Activated gamma-delta T cell (primary cell): ENCODE data around the gene SEPTIN1.
A peak's percentile ranks its signal among the peaks of the same experiment; 100 is the strongest.

ENCODE experiments used
- DNase-seq: peaks from one replicate; lab custom pipeline; 2025; lab: John Stamatoyannopoulos, UW

The SEPTIN1 gene

DNA sequence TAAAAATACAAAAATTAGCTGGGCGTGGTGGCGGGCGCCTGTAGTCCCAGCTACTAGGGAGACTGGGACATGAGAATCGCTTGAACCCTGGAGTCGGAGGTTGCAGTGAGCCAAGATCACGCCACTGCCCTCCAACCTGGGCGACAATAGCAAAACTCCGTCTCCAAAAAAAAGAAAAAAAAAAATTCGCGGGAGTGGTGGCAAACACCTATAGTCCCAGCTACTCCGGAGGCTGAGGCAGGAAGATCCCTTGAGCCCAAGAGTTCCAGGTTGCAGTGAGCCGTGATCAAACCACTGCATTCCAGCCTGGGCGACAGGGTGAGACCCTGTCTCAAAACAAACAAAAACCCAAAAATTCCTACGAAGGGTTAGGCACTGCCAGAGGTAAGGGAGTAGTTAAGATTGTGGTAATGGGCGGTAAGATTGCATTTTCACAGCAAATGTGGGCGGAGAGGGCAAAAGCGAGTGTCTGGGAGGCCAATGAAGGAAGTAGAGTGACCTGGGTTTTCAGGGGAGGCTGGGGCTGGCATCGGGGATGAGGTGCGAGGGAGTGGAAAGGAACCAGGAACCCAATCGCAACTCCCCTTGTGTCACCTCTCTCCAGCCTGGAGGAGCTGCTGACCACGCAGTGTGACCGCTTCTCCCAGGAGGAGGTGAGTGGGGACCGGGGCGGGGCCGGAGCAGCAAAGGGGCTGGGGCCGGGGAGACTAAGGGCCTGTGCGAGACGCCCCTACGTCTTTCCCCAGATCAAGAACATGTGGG is 5.1 kb downstream of the SEPTIN1 start:
- DNase-seq, result no peak

DNA sequence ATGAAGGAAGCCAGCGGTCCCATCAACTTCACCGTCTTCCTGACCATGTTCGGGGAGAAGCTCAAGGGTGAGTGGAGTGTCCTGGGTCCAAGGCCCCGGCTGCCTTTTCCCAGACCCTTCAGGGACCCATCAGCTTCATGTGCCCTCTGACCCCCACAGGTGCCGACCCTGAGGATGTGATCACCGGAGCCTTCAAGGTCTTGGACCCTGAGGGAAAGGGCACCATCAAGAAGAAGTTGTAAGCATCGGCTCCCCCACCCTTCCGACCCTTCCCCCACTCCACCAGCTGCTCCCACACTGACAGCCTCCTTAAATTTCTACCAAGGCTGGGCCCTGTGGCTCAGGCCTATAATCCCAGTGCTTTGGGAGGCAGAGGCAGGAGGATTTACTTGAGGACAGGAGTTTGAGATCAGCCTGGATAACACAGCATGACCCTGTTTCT is 5.9 kb downstream of the SEPTIN1 start:
- DNase-seq, result no peak

DNA sequence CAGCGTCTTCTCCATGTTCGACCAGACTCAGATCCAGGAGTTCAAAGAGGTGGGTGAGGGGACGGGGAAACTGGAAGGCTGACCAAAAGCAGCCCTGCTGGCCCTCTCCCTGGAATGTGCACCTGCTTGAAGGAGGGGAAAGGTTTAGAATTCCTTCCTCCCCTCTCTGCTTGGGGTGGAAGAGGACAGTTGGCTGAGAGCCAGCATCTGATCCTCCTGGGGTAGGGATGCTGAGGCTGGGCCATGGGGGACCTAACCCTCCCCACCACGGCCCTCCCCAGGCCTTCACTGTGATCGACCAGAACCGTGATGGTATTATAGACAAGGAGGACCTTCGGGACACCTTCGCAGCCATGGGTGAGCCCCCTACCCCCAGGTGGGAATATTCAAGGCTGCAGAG is 6.5 kb downstream of the SEPTIN1 start:
- no peak for DNase-seq

DNA sequence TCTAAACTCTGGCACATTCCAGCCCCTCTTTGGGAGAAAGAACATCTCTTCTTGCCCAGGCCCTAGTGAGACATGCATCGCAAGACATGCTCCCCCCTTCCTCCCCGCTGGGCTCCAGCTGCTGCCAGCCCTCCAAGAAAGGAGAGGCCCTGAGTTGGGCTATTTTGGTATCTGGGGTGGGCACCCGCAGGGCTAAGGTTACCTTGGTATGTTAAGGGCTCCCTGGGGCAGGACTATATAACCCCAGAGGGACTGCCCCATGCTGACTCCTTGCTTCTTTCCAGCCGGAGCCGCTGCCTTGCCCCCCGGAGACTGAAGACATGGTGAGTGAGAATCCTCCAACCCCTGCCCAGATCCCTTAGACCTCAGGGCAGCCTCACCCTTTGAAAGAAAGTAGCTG is 7.8 kb downstream of the SEPTIN1 start, which contains the start of gene MYL11:
Gene MYL11 (plus strand): TSS at position 265 of the 400 bp plus-strand sequence. CDS start 56 bp downstream, at position 321.
- DNase-seq, result no peak

DNA sequence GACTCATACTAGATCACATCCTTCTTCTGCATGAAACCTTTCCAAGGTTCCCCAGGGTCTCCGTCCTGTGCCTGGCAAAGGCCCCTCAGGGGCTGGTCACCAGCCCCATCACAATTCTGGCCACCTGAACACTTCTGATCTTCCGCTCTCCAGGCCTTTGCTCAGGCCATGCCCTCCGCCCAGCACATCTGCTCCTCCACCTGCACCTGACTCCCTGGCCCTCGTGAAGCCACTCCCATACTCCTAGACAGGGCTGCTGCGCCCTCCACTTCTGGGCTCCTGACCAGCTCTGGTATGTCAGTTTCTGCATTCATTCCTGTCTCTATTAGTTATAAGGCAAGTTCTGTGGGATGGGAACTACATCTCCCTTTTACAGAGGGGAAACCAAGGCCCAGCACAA is 9.6 kb downstream of the SEPTIN1 start:
- DNase-seq, result no peak

DNA sequence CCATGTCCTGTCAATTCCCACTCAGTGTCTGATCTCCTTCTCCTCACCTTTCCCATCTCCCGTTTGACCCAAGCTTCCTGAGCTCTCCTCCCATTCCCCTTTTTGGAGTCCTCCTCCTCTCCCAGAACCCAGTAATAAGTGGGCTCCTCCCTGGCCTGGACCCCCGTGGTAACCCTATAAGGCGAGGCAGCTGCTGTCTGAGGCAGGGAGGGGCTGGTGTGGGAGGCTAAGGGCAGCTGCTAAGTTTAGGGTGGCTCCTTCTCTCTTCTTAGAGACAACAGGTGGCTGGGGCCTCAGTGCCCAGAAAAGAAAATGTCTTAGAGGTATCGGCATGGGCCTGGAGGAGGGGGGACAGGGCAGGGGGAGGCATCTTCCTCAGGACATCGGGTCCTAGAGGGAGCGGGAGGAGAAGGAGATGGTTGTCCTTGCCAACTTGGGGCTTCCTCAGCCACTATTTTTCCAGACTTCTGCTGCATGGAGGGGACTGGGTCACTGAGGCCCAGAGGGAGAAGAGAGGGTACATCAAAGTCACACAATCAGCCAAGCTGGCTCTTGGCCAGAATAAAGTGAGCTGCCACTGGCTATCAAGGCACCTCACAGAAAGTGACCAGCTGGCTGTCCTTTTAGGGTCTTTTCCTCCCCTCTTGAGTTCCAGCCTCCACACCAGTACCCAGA is 10.2 kb downstream of the SEPTIN1 start:
- DNase-seq, result no peak

DNA sequence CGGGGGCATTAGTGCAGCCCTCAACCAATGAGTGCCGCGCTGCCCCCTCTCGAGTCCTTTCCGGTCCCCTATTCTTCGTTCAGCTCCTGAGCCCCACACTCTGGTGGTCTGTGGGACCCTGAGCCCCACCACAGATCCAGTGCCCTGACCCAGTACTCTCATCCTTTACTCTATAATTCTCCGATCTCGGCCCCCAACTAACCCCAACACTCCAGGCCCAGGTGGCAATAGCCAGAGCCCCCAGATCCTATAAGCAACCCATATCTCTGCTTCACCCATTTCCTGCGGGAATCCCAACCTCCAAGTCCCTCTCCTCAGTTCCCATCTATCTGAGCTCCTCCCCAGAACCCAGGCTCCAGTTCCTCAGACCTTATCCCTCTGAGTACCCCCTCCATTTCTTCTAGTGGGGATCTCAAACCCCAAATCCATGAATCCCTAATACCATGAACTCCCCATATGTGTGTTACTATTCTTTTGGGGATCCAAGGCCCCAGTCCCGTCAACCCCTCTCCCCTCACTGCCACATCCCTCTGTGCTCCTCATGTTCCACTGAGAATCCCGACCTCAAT is 11.0 kb downstream of the SEPTIN1 start:
- no peak for DNase-seq

DNA sequence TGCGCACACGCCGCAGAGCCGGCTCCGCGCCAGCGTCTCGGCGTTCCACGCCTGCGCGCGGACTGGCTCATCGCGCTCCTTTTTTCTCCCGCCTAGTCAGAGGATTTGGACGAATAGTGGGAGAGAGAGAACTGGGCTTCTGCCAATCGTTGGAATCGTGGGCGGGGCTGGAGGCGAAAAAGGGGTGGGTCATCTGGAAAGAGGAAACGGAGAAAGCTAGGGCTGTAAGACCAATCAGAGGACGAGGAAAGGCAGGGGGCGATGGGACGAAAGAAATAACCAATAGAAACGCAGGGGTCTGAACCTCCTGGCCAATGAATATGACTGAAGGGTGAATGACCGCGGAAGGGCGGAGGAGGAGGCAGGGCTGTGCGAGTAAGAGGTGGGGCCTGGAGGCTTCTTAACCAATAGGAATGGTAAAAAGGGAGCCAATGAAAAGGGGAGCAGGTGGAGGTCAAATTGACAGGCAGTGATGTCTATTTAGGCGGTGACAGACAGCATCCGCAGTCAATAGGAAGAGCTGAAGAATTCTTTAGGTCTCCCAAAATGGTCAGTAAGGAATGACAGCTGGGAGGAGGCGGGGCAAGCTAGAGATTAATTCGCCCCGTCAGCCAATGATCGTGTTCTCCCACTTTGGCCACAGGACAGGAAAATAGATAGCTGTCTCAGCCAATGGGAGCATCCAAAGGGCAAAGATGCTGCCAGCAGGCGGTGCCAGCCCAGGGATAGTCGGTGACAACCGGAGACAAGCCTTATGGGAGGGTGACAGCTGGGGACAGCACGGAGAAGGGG is 11.7 kb downstream of the SEPTIN1 start, which contains the start of gene TBC1D10B:
Gene TBC1D10B (minus strand): TSS at position 39 of the 792 bp plus-strand sequence. CDS start 311 bp downstream, outside the sequence.
- DNase-seq, result peak; percentile 81

DNA sequence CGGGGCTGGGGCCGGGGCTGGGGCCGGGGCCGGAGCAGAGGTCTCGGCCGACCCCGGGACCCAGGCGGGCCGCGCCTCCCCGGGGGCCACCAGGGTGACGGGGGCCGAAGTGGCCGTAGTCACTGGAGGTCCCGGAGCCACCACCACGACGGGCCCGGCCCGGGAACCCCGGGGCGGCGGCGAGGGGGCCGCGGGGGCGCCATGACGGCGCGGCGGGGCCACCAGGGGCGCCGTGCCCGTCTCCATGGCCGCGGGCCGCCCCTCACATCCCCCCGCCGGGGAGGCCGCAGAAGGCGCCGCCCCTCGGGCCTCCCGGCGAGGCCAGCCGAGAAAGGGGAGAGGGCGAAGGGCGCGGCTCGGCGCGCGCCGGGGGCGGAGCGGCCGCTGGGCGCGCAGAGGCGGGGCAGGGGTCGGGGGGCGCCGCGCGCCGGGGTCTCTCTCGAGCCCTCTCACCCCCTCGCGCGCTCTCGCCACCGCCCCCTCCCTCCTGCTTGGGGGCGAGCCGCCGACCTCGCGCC is 12.4 kb downstream of the SEPTIN1 start:
- DNase-seq, result no peak

DNA sequence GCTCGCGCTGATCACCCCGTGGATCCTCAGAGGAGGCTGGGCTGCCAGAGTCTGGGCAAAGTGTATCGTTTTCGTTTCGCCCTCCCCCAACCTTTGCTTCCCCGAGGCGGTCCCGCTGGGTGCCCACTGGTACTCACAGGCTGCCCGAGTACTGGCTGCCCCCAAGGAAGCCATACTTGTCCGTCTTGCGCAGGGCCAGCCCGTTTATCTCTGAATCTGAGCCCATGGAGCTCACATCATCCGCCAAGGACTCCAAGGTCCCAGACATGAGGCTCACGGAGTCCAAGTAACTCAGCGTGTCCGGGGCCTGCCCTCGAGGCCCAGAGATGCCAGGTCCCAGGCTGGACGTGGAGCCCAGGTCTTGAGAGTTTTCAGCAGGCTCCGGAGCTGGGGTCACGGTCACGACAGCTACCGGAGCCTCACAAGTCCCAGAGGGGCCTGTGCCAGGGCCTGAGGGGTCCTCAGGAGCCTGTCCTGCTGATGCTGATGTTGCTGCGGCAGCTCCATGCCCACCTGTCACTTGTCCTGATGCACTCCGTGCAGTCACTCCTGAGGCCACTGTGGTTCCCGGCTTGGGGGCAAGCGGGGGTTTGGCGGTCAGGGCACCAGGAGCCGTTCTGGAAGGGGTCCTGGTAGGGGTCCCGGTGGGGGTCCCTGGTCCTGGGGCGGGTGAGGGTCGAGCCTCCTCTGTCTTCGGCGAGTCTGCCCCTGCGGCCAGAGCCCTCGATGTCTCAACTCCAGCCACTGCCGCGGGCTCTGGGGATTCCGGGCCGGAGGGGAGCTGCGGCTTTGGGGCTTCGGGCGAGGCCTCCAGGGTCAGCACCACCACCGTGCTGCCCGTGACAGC is 13.0 kb downstream of the SEPTIN1 start:
- DNase-seq, result no peak

DNA sequence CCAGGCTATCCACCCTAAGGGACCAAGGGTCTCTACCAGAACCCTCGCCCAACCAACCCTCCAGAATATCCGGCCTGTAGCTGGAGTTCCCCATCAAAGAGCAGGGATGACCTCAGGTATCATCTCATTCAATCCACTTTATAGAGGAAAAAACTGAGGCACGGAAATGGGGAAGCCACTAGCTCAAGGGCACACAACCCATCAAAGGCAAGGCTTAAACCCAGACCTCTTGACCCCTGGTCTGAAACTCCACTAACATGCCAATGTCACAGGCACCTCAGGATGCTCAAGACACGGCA is 13.6 kb downstream of the SEPTIN1 start:
- DNase-seq, result no peak

DNA sequence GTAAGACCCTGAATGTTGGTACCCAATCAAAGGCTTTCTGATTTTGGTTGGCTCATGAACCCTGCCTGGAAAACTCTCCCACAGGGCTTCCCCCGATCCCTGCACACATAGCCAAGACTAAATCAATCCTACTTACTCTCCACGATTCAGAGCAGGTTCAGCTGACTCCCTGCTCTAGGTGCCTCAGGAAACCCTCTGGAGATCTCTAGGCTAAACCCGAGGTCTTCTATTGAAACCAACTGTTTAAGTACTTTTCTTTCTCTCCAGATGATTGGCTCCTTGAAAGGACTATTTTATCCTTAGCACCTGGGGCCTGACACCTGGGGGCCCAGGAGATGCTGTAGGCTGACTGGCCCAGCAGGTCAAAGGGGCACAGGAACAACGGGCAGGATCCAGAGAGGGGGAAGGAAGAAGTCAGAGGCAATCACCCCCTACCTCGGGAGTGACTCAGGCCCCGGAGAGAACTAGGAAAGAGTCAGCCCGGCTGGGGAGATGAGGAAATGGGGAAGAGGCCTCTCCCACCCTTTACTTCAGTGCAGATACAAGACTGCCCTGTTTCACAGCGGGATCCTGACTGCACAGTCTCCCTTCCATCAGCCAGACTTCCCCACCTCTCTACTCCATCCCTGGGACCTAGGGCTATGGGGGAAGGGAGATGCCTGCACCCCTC is 14.1 kb downstream of the SEPTIN1 start:
- DNase-seq, result no peak

DNA sequence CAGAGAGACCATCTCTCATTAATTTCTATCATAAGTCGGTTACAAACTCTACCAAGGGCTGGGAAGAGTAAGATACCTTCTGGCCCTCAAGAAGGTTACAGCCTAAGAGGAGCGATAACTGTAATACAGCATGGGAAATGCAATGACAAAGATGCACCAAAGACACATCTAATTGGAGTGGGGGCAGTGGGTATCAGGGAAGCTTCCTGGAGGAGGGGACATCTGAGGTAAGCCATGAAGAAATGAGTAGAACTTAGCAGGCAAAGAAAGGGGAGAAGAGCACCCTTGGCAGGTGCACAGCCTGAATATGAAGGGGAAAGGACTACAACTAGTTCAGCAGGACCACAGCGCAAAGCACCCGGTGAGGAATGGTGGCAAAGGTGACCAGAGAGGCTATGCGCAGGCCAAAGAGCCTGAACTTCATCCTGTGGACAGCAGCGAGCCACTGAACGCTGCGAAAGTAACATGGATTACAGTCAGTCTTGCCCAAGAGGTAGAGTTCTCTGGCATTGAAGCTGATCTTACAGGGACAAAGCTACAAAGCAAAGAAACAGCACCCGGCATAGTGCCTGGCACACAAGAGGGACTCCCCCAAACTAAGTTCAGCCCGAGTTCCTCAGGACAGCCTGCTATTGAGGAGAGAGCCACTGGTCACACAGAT is 14.9 kb downstream of the SEPTIN1 start:
- no peak for DNase-seq

DNA sequence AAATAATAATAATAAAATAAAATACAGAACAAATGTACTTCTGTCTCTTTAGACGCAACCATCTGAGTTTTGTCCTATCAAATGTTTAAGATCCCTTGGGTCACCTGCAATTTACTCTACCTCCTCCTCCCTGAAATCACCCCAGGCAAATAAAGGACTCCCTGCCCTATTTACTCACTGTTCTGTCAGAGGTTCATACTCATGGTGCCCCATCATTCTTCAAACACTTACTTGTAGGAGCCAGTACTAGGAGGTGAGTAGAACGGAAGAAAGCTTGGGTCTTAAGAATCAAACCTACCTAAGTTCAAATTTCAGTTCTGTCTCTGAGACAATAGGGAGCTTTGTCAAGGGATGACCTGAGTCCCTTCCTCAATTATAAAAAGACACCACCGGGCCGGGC is 15.8 kb downstream of the SEPTIN1 start:
- no peak for DNase-seq

DNA sequence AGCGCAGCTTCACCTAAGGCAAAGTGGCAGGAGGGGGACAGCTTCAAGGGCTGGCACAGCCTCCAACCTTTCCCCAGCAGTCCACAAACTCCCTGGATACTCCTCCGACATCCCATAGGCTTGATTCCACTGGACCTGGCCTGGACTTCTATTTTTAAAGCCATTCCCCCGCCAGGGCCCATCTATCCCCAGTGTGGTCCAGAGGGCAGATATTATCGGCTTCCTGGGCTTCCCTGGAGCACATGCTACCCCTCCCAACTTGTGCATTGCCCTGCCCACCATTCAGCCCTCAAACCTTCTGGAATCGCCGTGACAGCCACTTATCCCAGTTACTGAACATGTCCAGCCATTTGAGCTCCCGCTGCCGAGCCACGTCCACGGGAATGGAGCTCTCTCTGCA is 17.2 kb downstream of the SEPTIN1 start:
- no peak for DNase-seq

DNA sequence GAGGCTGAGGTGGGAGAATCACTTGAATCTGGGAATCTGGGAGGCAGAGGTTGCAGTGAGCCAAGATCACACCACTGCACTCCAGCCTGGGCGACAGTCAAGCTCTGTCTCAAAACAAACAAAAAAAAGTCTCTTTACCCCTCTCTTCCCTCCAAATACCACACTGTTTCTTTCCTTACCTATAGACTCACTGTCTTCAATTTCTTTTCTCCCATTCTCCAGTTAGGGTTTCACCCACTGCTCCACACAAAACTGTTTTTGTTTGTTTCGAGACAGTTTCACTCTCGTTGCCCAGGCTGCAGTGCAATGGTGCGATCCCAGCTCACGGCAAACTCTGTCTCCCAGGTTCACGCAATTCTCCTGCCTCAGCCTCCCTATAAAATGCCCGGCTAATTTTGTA is 21.2 kb downstream of the SEPTIN1 start:
- DNase-seq, result no peak

DNA sequence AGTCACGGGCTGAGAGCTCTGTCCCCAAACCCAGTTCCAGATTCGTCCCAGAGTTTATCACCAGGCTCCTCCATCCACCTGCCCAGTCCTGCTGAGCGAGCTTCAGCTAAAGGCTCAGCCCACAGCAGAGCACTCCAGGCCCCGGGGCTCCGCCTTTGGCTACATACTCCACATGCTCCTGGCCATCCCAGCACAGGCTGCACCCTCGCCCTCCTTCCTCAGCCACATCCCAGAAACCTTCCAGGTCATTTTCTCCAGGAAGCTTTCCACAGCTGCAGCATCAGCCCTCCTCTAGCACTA is 22.5 kb downstream of the SEPTIN1 start:
- DNase-seq, result no peak

DNA sequence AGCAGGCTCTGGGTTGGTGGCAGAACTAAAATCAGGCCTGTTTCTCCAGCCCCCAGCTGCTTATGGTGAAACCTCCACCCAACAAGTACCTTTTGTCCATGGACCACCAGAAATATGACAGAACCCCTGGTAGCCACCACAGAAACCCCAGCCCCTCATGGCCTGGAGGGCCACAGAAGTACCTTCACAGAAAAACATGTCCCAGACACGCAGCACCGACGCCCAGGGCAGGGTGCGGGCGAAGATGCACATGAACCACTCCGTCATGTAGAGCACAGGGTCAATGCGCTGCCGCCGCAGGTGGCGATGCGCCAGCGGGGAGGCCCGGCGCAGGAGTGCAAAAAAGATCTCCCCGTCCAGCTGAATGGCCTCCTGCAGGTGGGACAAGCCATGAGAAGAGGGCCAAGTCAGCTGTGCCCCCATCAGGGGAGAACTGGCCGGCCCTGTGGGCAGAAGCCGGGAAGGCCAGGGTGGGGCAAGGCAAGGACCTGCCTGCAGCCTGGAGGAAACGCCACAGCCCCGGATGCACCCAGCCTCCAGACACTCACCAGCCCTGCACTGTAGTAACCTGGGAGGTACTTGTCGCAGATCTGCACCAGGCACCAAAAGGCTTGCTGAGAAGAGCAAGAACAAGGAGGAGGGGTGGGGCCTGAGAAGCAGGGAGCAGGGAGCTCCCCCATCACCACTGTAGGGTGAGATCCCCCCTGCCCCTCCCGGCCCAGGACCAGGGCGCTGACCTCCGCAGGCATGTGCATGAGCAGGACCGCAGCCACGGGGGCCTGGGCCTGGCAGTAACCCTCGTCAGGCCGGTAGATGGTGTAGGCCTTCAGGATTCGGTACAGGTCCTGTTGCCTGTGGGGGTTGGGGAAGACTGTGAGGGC is 23.1 kb downstream of the SEPTIN1 start:
- DNase-seq, result no peak

DNA sequence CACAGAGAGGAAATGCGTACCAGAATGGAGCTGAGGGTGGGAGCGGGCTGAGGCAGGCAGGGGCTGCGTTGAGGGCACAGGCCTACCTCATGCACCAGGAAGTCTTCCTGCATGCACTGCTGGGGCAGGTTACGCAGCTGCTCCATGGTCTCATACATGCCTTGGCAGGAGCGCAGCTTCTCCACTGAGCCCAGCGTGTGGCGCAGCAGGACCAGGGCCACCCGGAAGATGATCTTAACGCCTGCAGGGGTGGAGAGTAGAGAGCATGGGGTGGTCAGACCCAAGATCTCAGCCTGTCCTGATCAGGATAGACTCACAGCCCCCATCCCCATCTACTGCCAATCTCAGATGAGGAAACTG is 23.8 kb downstream of the SEPTIN1 start:
- no peak for DNase-seq
